Tibial nerve (tissue), 4 donors: ENCODE data around the gene H2BK1.

Experiments used
- EP300 ChIP-seq, 2 donors: sonication (generic); formaldehyde crosslinking; IDR thresholded peaks; one replicate each; pipeline ENCODE4 v1.6.1; 2017; ENCODE audit warnings: antibody characterized with exemption in 2 of 2, mild to moderate bottlenecking in 1 of 2
- POLR2A ChIP-seq, 2 donors: fragments of 450-650 bp; IDR thresholded peaks; one replicate each; pipeline ENCODE4 v1.6.1; 2017; ENCODE audit warnings: antibody characterized with exemption in 2 of 2, mild to moderate bottlenecking in 2 of 2, moderate library complexity in 2 of 2
- TF ChIP-seq, protein P1 (sequence below), 5 experiments: fragments of 200-600 bp in 3 of 5; fragments of 450-650 bp in 2 of 5; sonication (generic) in 3 of 5; IDR thresholded peaks; one replicate each; pipeline ENCODE4 v1.5.1; 2016 to 2019; ENCODE audit warnings: antibody characterized with exemption in 5 of 5, mild to moderate bottlenecking in 3 of 5, moderate library complexity in 2 of 5

DNA sequence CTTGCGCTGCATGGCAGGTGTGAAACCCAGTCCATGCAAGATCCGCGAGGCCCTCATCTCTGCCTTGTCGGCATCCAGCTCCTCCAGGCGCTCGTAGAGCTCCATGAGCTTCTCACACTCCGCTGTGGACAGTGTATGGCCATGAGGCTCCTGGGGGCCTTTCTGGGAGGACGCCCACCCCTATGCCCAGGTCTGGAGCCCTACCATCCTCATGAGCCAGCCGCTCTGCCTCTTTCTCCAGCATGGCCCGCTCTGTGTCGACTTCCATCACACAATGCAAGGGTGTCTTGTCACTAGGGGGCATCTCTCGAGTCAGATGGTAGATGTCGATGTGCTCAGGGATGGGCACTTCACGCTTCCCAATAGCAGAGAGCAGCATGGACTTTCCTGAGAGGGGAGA is 13.4 kb upstream of the H2BK1 start:
- no peak for TF ChIP-seq POLR2A (IDR thresholded peaks at IDR 0.05)
- TF ChIP-seq, protein P1, sequence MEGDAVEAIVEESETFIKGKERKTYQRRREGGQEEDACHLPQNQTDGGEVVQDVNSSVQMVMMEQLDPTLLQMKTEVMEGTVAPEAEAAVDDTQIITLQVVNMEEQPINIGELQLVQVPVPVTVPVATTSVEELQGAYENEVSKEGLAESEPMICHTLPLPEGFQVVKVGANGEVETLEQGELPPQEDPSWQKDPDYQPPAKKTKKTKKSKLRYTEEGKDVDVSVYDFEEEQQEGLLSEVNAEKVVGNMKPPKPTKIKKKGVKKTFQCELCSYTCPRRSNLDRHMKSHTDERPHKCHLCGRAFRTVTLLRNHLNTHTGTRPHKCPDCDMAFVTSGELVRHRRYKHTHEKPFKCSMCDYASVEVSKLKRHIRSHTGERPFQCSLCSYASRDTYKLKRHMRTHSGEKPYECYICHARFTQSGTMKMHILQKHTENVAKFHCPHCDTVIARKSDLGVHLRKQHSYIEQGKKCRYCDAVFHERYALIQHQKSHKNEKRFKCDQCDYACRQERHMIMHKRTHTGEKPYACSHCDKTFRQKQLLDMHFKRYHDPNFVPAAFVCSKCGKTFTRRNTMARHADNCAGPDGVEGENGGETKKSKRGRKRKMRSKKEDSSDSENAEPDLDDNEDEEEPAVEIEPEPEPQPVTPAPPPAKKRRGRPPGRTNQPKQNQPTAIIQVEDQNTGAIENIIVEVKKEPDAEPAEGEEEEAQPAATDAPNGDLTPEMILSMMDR (IDR thresholded peaks at IDR 0.05): no peak
- no peak for TF ChIP-seq EP300 (IDR thresholded peaks at IDR 0.05)
